T-helper 9 cell (primary cell): ENCODE data around the gene ZNF281.
"Not testable (repeated sequence)": the region's sequence is repeated elsewhere in the genome, so short reads cannot be mapped to it uniquely, and the experiment has no call there.

Experiments used
- DNase-seq: peaks from one replicate; pipeline ENCODE4 v3.0.0-alpha.2; 2020

Gene ZNF281

GRCh38 chr1:200428482-200429205, 18.8 kb upstream of the ZNF281 start:
- no peak for DNase-seq

GRCh38 chr1:200427744-200428143, 17.9 kb upstream of the ZNF281 start:
- no peak for DNase-seq

GRCh38 chr1:200426196-200426595, 16.4 kb upstream of the ZNF281 start:
- no peak for DNase-seq

- DNase-seq, result no peak
Measured at GRCh38 chr1:200423235-200423634, 13.4 kb upstream of the ZNF281 start.

- DNase-seq, result no peak
Measured at GRCh38 chr1:200422211-200422610, 12.4 kb upstream of the ZNF281 start.

- no peak for DNase-seq
Measured at GRCh38 chr1:200415789-200416593, 6.2 kb upstream of the ZNF281 start.

- DNase-seq, result no peak
Measured at GRCh38 chr1:200415227-200415626, 5.4 kb upstream of the ZNF281 start.

- DNase-seq, result no peak
Measured at GRCh38 chr1:200414657-200415056, 4.8 kb upstream of the ZNF281 start.

- DNase-seq, result not testable (repeated sequence)
Measured at GRCh38 chr1:200413766-200414165, 3.9 kb upstream of the ZNF281 start.

- no peak for DNase-seq
Measured at GRCh38 chr1:200411406-200412257, 1.8 kb upstream of the ZNF281 start.

GRCh38 chr1:200410566-200410878, 686 bp upstream of the ZNF281 start:
- no peak for DNase-seq

- peak; percentile 31 for DNase-seq
Measured at GRCh38 chr1:200409203-200409760, 554 bp downstream of the ZNF281 start.

- no peak for DNase-seq
Measured at GRCh38 chr1:200406161-200406797, 3.6 kb downstream of the ZNF281 start.

GRCh38 chr1:200405264-200405663, 4.6 kb downstream of the ZNF281 start:
- no peak for DNase-seq

GRCh38 chr1:200401708-200402107, 8.1 kb downstream of the ZNF281 start:
- DNase-seq, result no peak

- DNase-seq, result no peak
Measured at GRCh38 chr1:200401263-200401662, 8.6 kb downstream of the ZNF281 start.

GRCh38 chr1:200400556-200400955, 9.3 kb downstream of the ZNF281 start:
- no peak for DNase-seq

- no peak for DNase-seq
Measured at GRCh38 chr1:200399860-200400259, 10.0 kb downstream of the ZNF281 start.

GRCh38 chr1:200398373-200398772, 11.5 kb downstream of the ZNF281 start:
- DNase-seq, result no peak

- DNase-seq, result no peak
Measured at GRCh38 chr1:200392625-200393185, 17.1 kb downstream of the ZNF281 start.

GRCh38 chr1:200391747-200392146, 18.1 kb downstream of the ZNF281 start:
- no peak for DNase-seq

GRCh38 chr1:200388791-200389190, 21.0 kb downstream of the ZNF281 start:
- no peak for DNase-seq
